Tibial artery (tissue), 4 donors: ENCODE results near the gene GDPD1.
"Not testable (repeated sequence)": the region's sequence is repeated elsewhere in the genome, so short reads cannot be mapped to it uniquely, and the experiment has no call there.

Experiments
- DNase-seq, 2 donors: peaks; one replicate each; pipeline ENCODE4 v3.0.0-alpha.2; 2019
- H3K27ac ChIP-seq, 2 donors: fragments of 200-600 bp; sonication (generic) in 1 of 2; 1 replicate in 1 of 2; 2 replicates in 1 of 2; pipeline ENCODE4 v1.5.1; 2018 to 2019; ENCODE audit warnings: mild to moderate bottlenecking in 1 of 2
- H3K27me3 ChIP-seq, 2 donors: fragments of 200-600 bp; sonication (generic) in 1 of 2; one replicate each; pipeline versions ENCODE4 v1.5.1 to v1.6.0; 2016 to 2019
- H3K36me3 ChIP-seq, 3 donors: fragments of 200-600 bp; sonication (generic) in 2 of 3; one replicate each; pipeline ENCODE4 v1.5.1; 2016 to 2019; ENCODE audit warnings: mild to moderate bottlenecking in 2 of 3
- H3K4me1 ChIP-seq, 4 donors: fragments of 200-600 bp; sonication (generic) in 2 of 4; 1 replicate in 3 of 4; 2 replicates in 1 of 4; pipeline ENCODE4 v1.5.1; 2016 to 2019
- H3K4me3 ChIP-seq, 2 donors: fragments of 200-600 bp; sonication (generic) in 1 of 2; 1 replicate in 1 of 2; 2 replicates in 1 of 2; pipeline ENCODE4 v1.5.1; 2018 to 2019; ENCODE audit warnings: mild to moderate bottlenecking in 2 of 2
- H3K9me3 ChIP-seq, 3 donors: fragments of 200-600 bp; sonication (generic) in 1 of 3; one replicate each; pipeline ENCODE4 v1.5.1; 2016 to 2019
- CTCF ChIP-seq, 2 experiments: fragments of 200-600 bp in 1 of 2; fragments of 450-650 bp in 1 of 2; IDR thresholded peaks; one replicate each; pipeline ENCODE4 v1.5.1; 2017 to 2019; ENCODE audit warnings: antibody characterized with exemption in 2 of 2, mild to moderate bottlenecking in 1 of 2, moderate library complexity in 1 of 2
- intact Hi-C: fragments of 100-400 bp; cut with DNase I; formaldehyde crosslinking; loops from one replicate; pipeline ENCODE4 v1.15.0; 2023; ENCODE audit warnings: low total_unique reads

GDPD1 gene

GRCh38 chr17:59223813-59224212, 3.5 kb downstream of the GDPD1 start:
- Histone ChIP-seq H3K4me1 (peaks cover 0 to 8% (median 3%) of the 10 kb centered on the region in 4 donors), H3K36me3 (no peaks in the 10 kb centered on the region), H3K27me3 (no peaks in the 10 kb centered on the region), H3K27ac (no peak overlapping the region), H3K4me3 (no peak overlapping the region), H3K9me3 (no peaks in the 10 kb centered on the region)
- no peak for DNase-seq
- intact Hi-C loops = no loop called here
- no peak for TF ChIP-seq CTCF (IDR thresholded peaks at IDR 0.05)

DNA sequence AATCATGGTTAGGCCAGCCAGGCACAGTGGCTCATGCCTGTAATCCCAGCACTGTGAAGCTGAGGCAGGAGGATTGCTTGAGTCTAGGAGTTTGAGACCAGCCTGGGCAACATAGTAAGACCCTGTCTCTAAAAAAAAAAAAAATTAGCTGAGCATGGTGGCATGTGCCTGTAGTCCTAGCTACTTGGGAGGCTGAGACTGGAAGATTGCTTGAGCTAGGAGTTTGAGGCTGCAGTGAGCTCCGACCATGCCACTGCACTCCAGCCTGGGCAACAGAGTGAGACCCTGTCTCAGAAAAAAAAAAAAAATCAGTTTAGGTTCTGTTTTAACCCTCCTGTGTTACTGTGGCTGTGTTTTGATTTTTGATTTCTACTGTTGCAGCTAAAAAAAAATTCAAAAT, 8.3 kb downstream of the GDPD1 start:
- H3K4me3 ChIP-seq, DNase-seq, H3K27ac ChIP-seq, H3K9me3 ChIP-seq, H3K4me1 ChIP-seq, intact Hi-C loops, H3K36me3 ChIP-seq, H3K27me3 ChIP-seq: not testable (repeated sequence)

DNA sequence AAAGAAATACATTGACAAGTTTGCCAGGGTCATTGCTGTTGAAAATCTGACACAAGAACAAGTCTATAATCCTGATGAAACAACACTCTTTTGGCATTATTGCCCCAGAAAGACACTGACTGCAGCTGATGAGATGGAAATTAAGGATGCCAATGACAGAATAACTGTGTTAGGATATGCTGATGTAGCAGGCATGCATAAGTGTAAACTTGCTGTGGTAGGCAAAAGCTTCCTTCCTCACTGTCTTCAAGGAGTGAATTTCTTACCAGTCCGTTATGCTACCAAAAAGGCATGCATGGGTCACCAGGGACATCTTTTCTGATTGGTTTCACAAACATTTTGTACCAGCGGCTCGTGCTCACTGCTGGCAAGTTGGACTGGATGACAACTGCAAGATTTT, 10.5 kb downstream of the GDPD1 start:
- Histone ChIP-seq H3K4me1 (no peaks in the 10 kb centered on the region), H3K36me3 (no peaks in the 10 kb centered on the region), H3K27me3 (no peaks in the 10 kb centered on the region), H3K27ac (no peak overlapping the region), H3K4me3 (no peak overlapping the region), H3K9me3 (no peaks in the 10 kb centered on the region)
- no peak for TF ChIP-seq CTCF (IDR thresholded peaks at IDR 0.05)
- intact Hi-C loops = no loop called here
- no peak for DNase-seq

- no peak overlapping the region for H3K27ac ChIP-seq
- no peaks in the 10 kb centered on the region for H3K27me3 ChIP-seq
- H3K36me3 ChIP-seq = no peaks in the 10 kb centered on the region
- intact Hi-C loops = no loop called here
- no peak for TF ChIP-seq CTCF (IDR thresholded peaks at IDR 0.05)
- H3K4me3 ChIP-seq = no peak overlapping the region
- H3K9me3 ChIP-seq = no peaks in the 10 kb centered on the region
- DNase-seq = no peak
- no peaks in the 10 kb centered on the region for H3K4me1 ChIP-seq
Observed at GRCh38 chr17:59234631-59235030, 14.3 kb downstream of the GDPD1 start.

- DNase-seq = no peak
- Histone ChIP-seq H3K27ac (no peak overlapping the region), H3K27me3 (no peaks in the 10 kb centered on the region), H3K9me3 (no peaks in the 10 kb centered on the region), H3K4me1 (no peaks in the 10 kb centered on the region), H3K4me3 (no peak overlapping the region), H3K36me3 (no peaks in the 10 kb centered on the region)
- intact Hi-C loops = no loop called here
- TF ChIP-seq CTCF (IDR thresholded peaks at IDR 0.05) = no peak
Observed at GRCh38 chr17:59238906-59239305, 18.6 kb downstream of the GDPD1 start.

DNA sequence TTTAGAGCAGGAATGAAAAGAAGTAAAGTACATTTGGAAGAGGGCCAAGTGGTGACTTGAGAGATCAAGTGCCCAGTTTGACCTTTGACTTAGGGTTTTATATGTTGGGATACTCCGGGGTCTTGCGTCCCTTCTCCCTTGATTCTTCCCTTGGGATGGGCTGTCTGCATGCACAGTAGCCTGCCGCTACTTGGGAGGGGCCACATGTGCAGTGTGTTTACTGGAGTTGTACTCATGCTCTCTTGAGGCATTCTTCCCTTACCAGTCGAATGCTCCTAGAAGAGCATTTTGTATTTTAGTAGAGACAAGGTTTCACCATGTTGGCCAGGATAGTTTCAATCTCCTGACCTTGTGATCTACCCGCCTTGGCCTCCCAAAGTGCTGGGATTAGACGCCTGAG, 23.8 kb downstream of the GDPD1 start:
- Histone ChIP-seq H3K27ac (no peak overlapping the region), H3K27me3 (no peaks in the 10 kb centered on the region), H3K9me3 (no peaks in the 10 kb centered on the region), H3K4me1 (no peaks in the 10 kb centered on the region), H3K4me3 (no peak overlapping the region), H3K36me3 (no peaks in the 10 kb centered on the region)
- intact Hi-C loops = no loop called here
- DNase-seq = no peak
- TF ChIP-seq CTCF (IDR thresholded peaks at IDR 0.05) = no peak
